ENCODE measurements around the gene SLC30A5. TPM values are rescaled to one million over a fixed set of nuclear protein-coding genes. Genes with fewer than 3 reads are reported as not detected.

The SLC30A5 gene
- total RNA-seq, 1 donor from 2014 or later = 58.8 TPM

GRCh38 chr5:69156456-69156855, 62.6 kb downstream of the SLC30A5 start:
- Mint-ChIP-seq H3K4me1 (ENCODE audit: low read depth, unreplicated experiment) (no peaks in the 10 kb centered on the region), H3K4me3 (ENCODE audit: unreplicated experiment) (no peak overlapping the region), H3K27ac (ENCODE audit: unreplicated experiment) (no peak overlapping the region), H3K36me3 (ENCODE audit: low read depth, unreplicated experiment) (no peaks in the 10 kb centered on the region), H3K9me3 (ENCODE audit: unreplicated experiment) (no peaks in the 10 kb centered on the region), H3K27me3 (ENCODE audit: low read depth, unreplicated experiment) (no peaks in the 10 kb centered on the region)
- Histone ChIP-seq H3K9me3 (ENCODE audit: insufficient read depth, low read depth, low read length) (no peaks in the 10 kb centered on the region), H4K20me1 (ENCODE audit: insufficient read depth, low read length) (no peaks in the 10 kb centered on the region), H3K27me3 (ENCODE audit: insufficient read depth, low read length) (no peaks in the 10 kb centered on the region), H3K9ac (ENCODE audit: low read length) (no peak overlapping the region), H3K36me3 (ENCODE audit: insufficient read depth, low read length) (no peaks in the 10 kb centered on the region), H3K27ac (ENCODE audit: low read depth, low read length) (no peak overlapping the region), H3K79me2 (ENCODE audit: insufficient read depth, low read length) (no peaks in the 10 kb centered on the region), H3K4me1 (ENCODE audit: insufficient read depth, low read length) (no peaks in the 10 kb centered on the region), H3K4me2 (ENCODE audit: low read length) (no peak overlapping the region), H2AFZ (ENCODE audit: low read depth, low read length) (no peak overlapping the region), H3K4me3 (ENCODE audit: insufficient read depth, low read depth, low read length) (no peak overlapping the region)
- TF ChIP-seq EZH2 (IDR thresholded peaks at IDR 0.05; ENCODE audit: insufficient read depth, low read length) = no peak
- TF ChIP-seq, protein P1, sequence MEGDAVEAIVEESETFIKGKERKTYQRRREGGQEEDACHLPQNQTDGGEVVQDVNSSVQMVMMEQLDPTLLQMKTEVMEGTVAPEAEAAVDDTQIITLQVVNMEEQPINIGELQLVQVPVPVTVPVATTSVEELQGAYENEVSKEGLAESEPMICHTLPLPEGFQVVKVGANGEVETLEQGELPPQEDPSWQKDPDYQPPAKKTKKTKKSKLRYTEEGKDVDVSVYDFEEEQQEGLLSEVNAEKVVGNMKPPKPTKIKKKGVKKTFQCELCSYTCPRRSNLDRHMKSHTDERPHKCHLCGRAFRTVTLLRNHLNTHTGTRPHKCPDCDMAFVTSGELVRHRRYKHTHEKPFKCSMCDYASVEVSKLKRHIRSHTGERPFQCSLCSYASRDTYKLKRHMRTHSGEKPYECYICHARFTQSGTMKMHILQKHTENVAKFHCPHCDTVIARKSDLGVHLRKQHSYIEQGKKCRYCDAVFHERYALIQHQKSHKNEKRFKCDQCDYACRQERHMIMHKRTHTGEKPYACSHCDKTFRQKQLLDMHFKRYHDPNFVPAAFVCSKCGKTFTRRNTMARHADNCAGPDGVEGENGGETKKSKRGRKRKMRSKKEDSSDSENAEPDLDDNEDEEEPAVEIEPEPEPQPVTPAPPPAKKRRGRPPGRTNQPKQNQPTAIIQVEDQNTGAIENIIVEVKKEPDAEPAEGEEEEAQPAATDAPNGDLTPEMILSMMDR (IDR thresholded peaks at IDR 0.05; ENCODE audit: insufficient read depth, low read depth, low read length) = no peak
- no peak for FAIRE-seq
- no peak for DNase-seq (ENCODE audit: low read depth)

DNA sequence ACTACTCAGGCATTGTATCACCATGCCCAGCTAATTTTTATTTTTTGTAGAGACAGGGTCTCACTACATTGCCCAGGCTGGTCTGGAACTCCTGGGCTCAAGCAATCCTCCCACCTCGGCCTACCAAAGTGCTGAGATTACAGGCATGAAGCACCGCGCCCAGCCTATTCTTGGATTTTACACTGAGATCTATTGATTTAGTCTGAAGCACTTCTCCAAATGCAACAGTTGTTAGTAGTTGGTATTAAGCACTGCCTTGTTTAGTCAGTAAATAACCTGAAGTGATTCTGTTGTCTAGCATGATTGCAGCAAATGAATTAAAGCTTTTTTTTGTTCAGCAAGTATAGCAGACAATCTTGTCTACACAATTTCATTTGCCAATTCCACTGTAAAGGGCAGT, 64.2 kb downstream of the SLC30A5 start:
- no peaks in the 10 kb centered on the region for H3K9me3 Mint-ChIP-seq (ENCODE audit: unreplicated experiment)
- H3K36me3 ChIP-seq (ENCODE audit: insufficient read depth, low read length) = no peaks in the 10 kb centered on the region
- no peaks in the 10 kb centered on the region for H3K4me1 ChIP-seq (ENCODE audit: insufficient read depth, low read length)
- no peaks in the 10 kb centered on the region for H3K4me1 Mint-ChIP-seq (ENCODE audit: low read depth, unreplicated experiment)
- FAIRE-seq (no peak), DNase-seq (ENCODE audit: low read depth) (no peak)
- no peaks in the 10 kb centered on the region for H3K27me3 Mint-ChIP-seq (ENCODE audit: low read depth, unreplicated experiment)
- no peak overlapping the region for H3K27ac ChIP-seq (ENCODE audit: low read depth, low read length)
- H3K79me2 ChIP-seq (ENCODE audit: insufficient read depth, low read length) = no peaks in the 10 kb centered on the region
- H3K36me3 Mint-ChIP-seq (ENCODE audit: low read depth, unreplicated experiment) = no peaks in the 10 kb centered on the region
- H2AFZ ChIP-seq (ENCODE audit: low read depth, low read length) = no peak overlapping the region
- no peak for TF ChIP-seq EZH2 (IDR thresholded peaks at IDR 0.05; ENCODE audit: insufficient read depth, low read length)
- TF ChIP-seq, protein P1 (IDR thresholded peaks at IDR 0.05; ENCODE audit: insufficient read depth, low read depth, low read length) = no peak
- no peak overlapping the region for H3K4me3 ChIP-seq (ENCODE audit: insufficient read depth, low read depth, low read length)
- H3K9me3 ChIP-seq (ENCODE audit: insufficient read depth, low read depth, low read length) = no peaks in the 10 kb centered on the region
- no peak overlapping the region for H3K9ac ChIP-seq (ENCODE audit: low read length)
- H3K27ac Mint-ChIP-seq (ENCODE audit: unreplicated experiment) = no peak overlapping the region
- H3K4me3 Mint-ChIP-seq (ENCODE audit: unreplicated experiment) = no peak overlapping the region
- no peak overlapping the region for H3K4me2 ChIP-seq (ENCODE audit: low read length)
- H4K20me1 ChIP-seq (ENCODE audit: insufficient read depth, low read length) = no peaks in the 10 kb centered on the region
- H3K27me3 ChIP-seq (ENCODE audit: insufficient read depth, low read length) = no peaks in the 10 kb centered on the region

- no peak for FAIRE-seq
- H3K4me1 Mint-ChIP-seq (ENCODE audit: low read depth, unreplicated experiment) = no peaks in the 10 kb centered on the region
- H2AFZ ChIP-seq (ENCODE audit: low read depth, low read length) = no peak overlapping the region
These were observed 66.8 kb downstream of the SLC30A5 start for GRCh38 chr5:69160651-69161050.

More at GRCh38 chr5:69160651-69161050, 66.8 kb downstream of the SLC30A5 start:
- H3K27me3 ChIP-seq (ENCODE audit: insufficient read depth, low read length) = no peaks in the 10 kb centered on the region
- no peaks in the 10 kb centered on the region for H3K36me3 ChIP-seq (ENCODE audit: insufficient read depth, low read length)
- H3K27ac ChIP-seq (ENCODE audit: low read depth, low read length) = no peak overlapping the region
- TF ChIP-seq, protein P1 (IDR thresholded peaks at IDR 0.05; ENCODE audit: insufficient read depth, low read depth, low read length) = no peak
- TF ChIP-seq EZH2 (IDR thresholded peaks at IDR 0.05; ENCODE audit: insufficient read depth, low read length) = no peak
- Mint-ChIP-seq H3K9me3 (ENCODE audit: unreplicated experiment) (no peaks in the 10 kb centered on the region), H3K36me3 (ENCODE audit: low read depth, unreplicated experiment) (no peaks in the 10 kb centered on the region), H3K27me3 (ENCODE audit: low read depth, unreplicated experiment) (no peaks in the 10 kb centered on the region), H3K4me3 (ENCODE audit: unreplicated experiment) (no peak overlapping the region), H3K27ac (ENCODE audit: unreplicated experiment) (no peak overlapping the region)
- no peaks in the 10 kb centered on the region for H3K4me1 ChIP-seq (ENCODE audit: insufficient read depth, low read length)
- no peaks in the 10 kb centered on the region for H4K20me1 ChIP-seq (ENCODE audit: insufficient read depth, low read length)
- no peak overlapping the region for H3K4me2 ChIP-seq (ENCODE audit: low read length)
- DNase-seq (ENCODE audit: low read depth) = no peak
- no peak overlapping the region for H3K4me3 ChIP-seq (ENCODE audit: insufficient read depth, low read depth, low read length)
- H3K9me3 ChIP-seq (ENCODE audit: insufficient read depth, low read depth, low read length) = no peaks in the 10 kb centered on the region
- no peaks in the 10 kb centered on the region for H3K79me2 ChIP-seq (ENCODE audit: insufficient read depth, low read length)
- H3K9ac ChIP-seq (ENCODE audit: low read length) = no peak overlapping the region

Measured in astrocyte (in vitro differentiated cells and primary cell).